Left lung (tissue), 10 donors: ENCODE measurements around the gene SH3PXD2A. TPM values are rescaled to one million over a fixed set of nuclear protein-coding genes. Genes with fewer than 3 reads are reported as not detected.

Experiments
- ATAC-seq: fragments of 200-7000 bp; cut with Tn5 transposase; one replicate; pipeline ENCODE4 v1.9.1; 2020; ENCODE audit warnings: moderate library complexity
- DNase-seq, 4 donors: peaks; one replicate each; pipeline ENCODE4 v3.0.0-alpha.2; 2013 to 2020
- H3K27ac ChIP-seq, 2 donors: fragments of 200-600 bp; sonication (generic) in 1 of 2; one replicate each; pipeline versions ENCODE4 v1.5.0 to v1.8.0; 2020 to 2021
- H3K27me3 ChIP-seq, 2 donors: fragments of 200-600 bp; sonication (generic) in 1 of 2; one replicate each; pipeline versions ENCODE4 v1.5.0 to v1.8.0; 2020 to 2021
- H3K36me3 ChIP-seq, 2 donors: fragments of 200-600 bp; sonication (generic) in 1 of 2; one replicate each; pipeline versions ENCODE4 v1.5.0 to v1.8.0; 2020 to 2021
- H3K4me1 ChIP-seq, 2 donors: fragments of 200-600 bp; one replicate each; pipeline ENCODE4 v1.8.0; 2021
- H3K4me3 ChIP-seq, 2 donors: fragments of 200-600 bp; sonication (generic) in 1 of 2; one replicate each; pipeline versions ENCODE4 v1.5.0 to v1.8.0; 2020 to 2021; ENCODE audit warnings: mild to moderate bottlenecking in 1 of 2
- H3K9me3 ChIP-seq, 2 donors: fragments of 200-600 bp; sonication (generic) in 1 of 2; one replicate each; pipeline versions ENCODE4 v1.5.0 to v1.8.0; 2020 to 2021
- CTCF ChIP-seq, 2 donors: fragments of 200-600 bp; sonication (generic) in 1 of 2; IDR thresholded peaks; one replicate each; pipeline versions ENCODE4 v1.5.0 to v1.8.0; 2021; ENCODE audit warnings: antibody characterized with exemption in 2 of 2
- intact Hi-C, 2 donors: fragments of 100-400 bp; cut with DNase I; formaldehyde crosslinking; loops; one replicate each; pipeline versions ENCODE4 v1.11.2 to v1.14.2; 2022
- polyA plus RNA-seq, 6 donors: library from polyadenylated mRNA; unstranded; fragments of 120-200 nt; gene quantifications; one replicate each; pipeline ENCODE4 v1.2.1, GENCODE V29; 2013; ENCODE audit not compliant: insufficient read length in 6 of 6
- total RNA-seq, 2 donors: library from RNA; stranded (reverse); fragmentation: NEBNext Ultra II Directional; extraction: Animal tissue kit (Norgen Biotek cat#: 25700); gene quantifications; one replicate each; pipeline ENCODE4 v1.2.1, GENCODE V29; 2021
- donor health status: DM: no; HTN: yes; CAD: no.
- donor health status: DM: no; HTN: no; CAD: no.

Gene SH3PXD2A
- total and polyA plus RNA-seq, 8 donors = 44.8 to 117 (median 91.7) TPM

GRCh38 chr10:103584216-103585010, 271.0 kb downstream of the SH3PXD2A start:
- intact Hi-C loops = no loop called here
- peak overlapping the region; percentile 19 to 49 for H3K4me3 ChIP-seq
- peak; percentile 52 for ATAC-seq
- peaks cover 0 to 12% of the 10 kb centered on the region in 2 donors for H3K4me1 ChIP-seq
- no peaks in the 10 kb centered on the region for H3K36me3 ChIP-seq
- H3K27me3 ChIP-seq = peaks cover 0 to 42% of the 10 kb centered on the region in 2 donors
- TF ChIP-seq CTCF (IDR thresholded peaks at IDR 0.05) = no peak
- no peak overlapping the region for H3K27ac ChIP-seq
- no peaks in the 10 kb centered on the region for H3K9me3 ChIP-seq
- peak in 2 of 4 donors; percentile 53 to 84 for DNase-seq

GRCh38 chr10:103583871-103584215, 271.5 kb downstream of the SH3PXD2A start:
- intact Hi-C loops = no loop called here
- no peak for TF ChIP-seq CTCF (IDR thresholded peaks at IDR 0.05)
- ATAC-seq (no peak), DNase-seq (no peak)
- Histone ChIP-seq H3K36me3 (no peaks in the 10 kb centered on the region), H3K4me1 (peaks cover 0 to 12% of the 10 kb centered on the region in 2 donors), H3K9me3 (no peaks in the 10 kb centered on the region), H3K4me3 (peak overlapping the region in 1 of 2 donors; percentile 49), H3K27ac (no peak overlapping the region), H3K27me3 (peaks cover 0 to 42% of the 10 kb centered on the region in 2 donors)

- no peak overlapping the region for H3K27ac ChIP-seq
- peaks cover 0 to 12% of the 10 kb centered on the region in 2 donors for H3K4me1 ChIP-seq
- DNase-seq = no peak
- H3K27me3 ChIP-seq = peaks cover 0 to 42% of the 10 kb centered on the region in 2 donors
- H3K4me3 ChIP-seq = no peak overlapping the region
- intact Hi-C loops = no loop called here
- ATAC-seq = no peak
- H3K9me3 ChIP-seq = no peaks in the 10 kb centered on the region
- no peaks in the 10 kb centered on the region for H3K36me3 ChIP-seq
- TF ChIP-seq CTCF (IDR thresholded peaks at IDR 0.05) = no peak
Observed at GRCh38 chr10:103582331-103583123, 272.8 kb downstream of the SH3PXD2A start.

- intact Hi-C loops = no loop called here
- ATAC-seq = no peak
- Histone ChIP-seq H3K36me3 (no peaks in the 10 kb centered on the region), H3K27ac (no peak overlapping the region), H3K4me3 (no peak overlapping the region), H3K9me3 (no peaks in the 10 kb centered on the region), H3K27me3 (peaks cover 0 to 42% of the 10 kb centered on the region in 2 donors), H3K4me1 (peaks cover 0 to 12% of the 10 kb centered on the region in 2 donors)
- no peak for DNase-seq
- TF ChIP-seq CTCF (IDR thresholded peaks at IDR 0.05) = no peak
Observed at GRCh38 chr10:103581499-103581898, 273.9 kb downstream of the SH3PXD2A start.

- DNase-seq (no peak), ATAC-seq (no peak)
- no peak for TF ChIP-seq CTCF (IDR thresholded peaks at IDR 0.05)
- intact Hi-C loops = no loop called here
- Histone ChIP-seq H3K27ac (no peak overlapping the region), H3K36me3 (no peaks in the 10 kb centered on the region), H3K27me3 (peaks cover 0 to 41% of the 10 kb centered on the region in 2 donors), H3K9me3 (no peaks in the 10 kb centered on the region), H3K4me3 (no peak overlapping the region), H3K4me1 (peaks cover 0 to 12% of the 10 kb centered on the region in 2 donors)
Observed at GRCh38 chr10:103580430-103580829, 274.9 kb downstream of the SH3PXD2A start.
